ENCODE data around the gene LZTS2.

Gene LZTS2

GRCh38 chr10:101056365-101057151 lies 57.0 kb downstream of the LZTS2 start:
- Histone ChIP-seq H3K27me3 (ENCODE audit: control insufficient read depth, low read length) (no peaks in the 10 kb centered on the region), H3K4me3 (ENCODE audit: low read length) (no peak overlapping the region), H3K79me2 (ENCODE audit: control insufficient read depth, low read length) (peaks cover 68% of the 10 kb centered on the region), H3K27ac (ENCODE audit: low read depth, low read length) (no peak overlapping the region), H4K20me1 (ENCODE audit: control insufficient read depth, insufficient read depth, low read depth, low read length) (peaks cover 11% of the 10 kb centered on the region; the same call in 1 of the 2 replicates), H3K4me2 (ENCODE audit: low read length) (0 out of 2 replicates have a peak overlapping the region, but pooled peaks have one; percentile 7), H3K9me3 (ENCODE audit: control insufficient read depth, insufficient read depth, low read length) (no peaks in the 10 kb centered on the region), H3K9me2 (replicated peaks; ENCODE audit: control insufficient read depth, low read length) (no peaks in the 10 kb centered on the region), H3K36me3 (ENCODE audit: control insufficient read depth, low read length) (peaks cover 50% of the 10 kb centered on the region), H3K4me1 (ENCODE audit: control insufficient read depth, low read length) (peaks cover 43% of the 10 kb centered on the region), H3F3A (ENCODE audit: control insufficient read depth, insufficient read depth) (peaks cover 5% of the 10 kb centered on the region; the same call in 1 of the 2 replicates)
- TF ChIP-seq EZH2phosphoT487 (IDR thresholded peaks at IDR 0.05; ENCODE audit: borderline replicate concordance, low read length) (no peak), CTCF (IDR thresholded peaks at IDR 0.05; ENCODE audit: low read depth, low read length, poor library complexity, severe bottlenecking) (no peak)

Data from DOHH2 (cell line).